HFF-Myc (cell line): Measurements from ENCODE around the gene MRPL23.

Source experiments
- DNase-seq: peaks from one replicate; pipeline ENCODE4 v3.0.0-alpha.2; 2011; ENCODE audit warnings: low read depth; ENCODE audit errors: extremely low read depth
- H3K4me3 ChIP-seq: replicated peaks from 2 replicates; pipeline ENCODE4 v1.5.1; 2011; ENCODE audit warnings: low read depth, mild to moderate bottlenecking, control low read depth, low read length
- CTCF ChIP-seq: IDR thresholded peaks from 2 replicates; pipeline ENCODE4 v1.5.1; 2012; ENCODE audit warnings: mild to moderate bottlenecking, low read depth, low read length, control low read depth; ENCODE audit errors: missing control alignments

MRPL23 gene

GRCh38 chr11:1997755-1998154 lies 50.6 kb downstream of the MRPL23 start, which contains the start of gene H19:
TSS of gene H19 (minus strand) at chr11:1997842.
- TF ChIP-seq CTCF: no peak

GRCh38 chr11:1998290-1998689 lies 51.2 kb downstream of the MRPL23 start:
- no peak for DNase-seq
- no peak overlapping the region for H3K4me3 ChIP-seq
- TF ChIP-seq CTCF: no peak

More at GRCh38 chr11:1997755-1998154, 50.6 kb downstream of the MRPL23 start, which contains the start of gene H19:
- no peak for DNase-seq
- no peak within 1 kb of the TSS for H3K4me3 ChIP-seq

GRCh38 chr11:1998861-1999260 lies 51.7 kb downstream of the MRPL23 start:
- TF ChIP-seq CTCF: no peak
- H3K4me3 ChIP-seq: no peak overlapping the region
- no peak for DNase-seq

- DNase-seq: no peak
- H3K4me3 ChIP-seq: no peak overlapping the region
- TF ChIP-seq CTCF: no peak
Measured at GRCh38 chr11:2002042-2002776, 55.1 kb downstream of the MRPL23 start.

- H3K4me3 ChIP-seq: no peak overlapping the region
- no peak for DNase-seq
- TF ChIP-seq CTCF: no peak
Measured at GRCh38 chr11:2002807-2003206, 55.7 kb downstream of the MRPL23 start.

- DNase-seq: no peak
- H3K4me3 ChIP-seq: no peak overlapping the region
- no peak for TF ChIP-seq CTCF
Measured at GRCh38 chr11:2004466-2004865, 57.3 kb downstream of the MRPL23 start.
